Measurements from ENCODE around the gene SLC10A7. TPM values are rescaled to one million over a fixed set of nuclear protein-coding genes. Genes with fewer than 3 reads are reported as not detected.

Gene SLC10A7
- total and polyA plus RNA-seq, 10 of the 15 experiments (the other 5 are each of a cell fraction or from before 2014, with no cell fraction given): 4.6 to 23.7 (median 15.6) TPM

DNA sequence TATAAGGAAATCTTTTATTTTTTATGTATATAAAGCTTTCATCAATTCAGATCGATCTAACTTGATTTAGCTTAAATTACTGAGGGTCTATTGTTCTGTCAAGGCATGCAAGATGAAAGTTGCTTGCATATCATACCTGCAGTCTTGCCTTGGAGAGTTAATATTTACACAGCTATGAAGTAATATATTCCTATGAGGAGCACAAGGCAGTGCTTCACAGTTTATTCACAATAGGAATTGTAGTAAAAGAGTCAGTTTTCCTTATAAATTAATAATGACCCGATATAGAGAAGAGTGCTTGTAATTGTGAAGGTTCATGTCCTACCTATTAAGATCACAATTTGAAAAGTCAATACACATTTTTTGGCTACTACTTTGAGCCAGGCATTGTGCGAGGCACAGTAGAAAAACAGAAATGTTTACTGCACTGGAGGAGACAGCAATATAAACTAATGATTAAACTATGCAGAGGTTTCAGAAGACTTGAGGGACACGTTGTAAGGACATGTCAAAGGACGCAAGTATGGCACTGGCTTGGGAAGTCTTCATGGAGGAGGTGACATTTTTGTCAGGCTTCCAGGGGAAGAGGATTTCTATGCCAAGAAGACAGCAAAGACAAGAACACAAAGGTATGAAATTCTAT lies 268.6 kb downstream of the SLC10A7 start:
- Histone ChIP-seq H3K4me1 (ENCODE audit: control insufficient read depth, insufficient read depth, low read length) (no peaks in the 10 kb centered on the region), H3K36me3 (ENCODE audit: control insufficient read depth in 2 of 2, insufficient read depth in 2 of 2, low read length in 1 of 2) (0 out of 4 replicates have a peak, but pooled peaks cover 0 to 2% of the 10 kb centered on the region in 2 experiments), H2AFZ (ENCODE audit: control insufficient read depth, low read depth, low read length) (no peak overlapping the region), H3K27ac (ENCODE audit: control insufficient read depth, insufficient read depth) (no peak overlapping the region), H3K4me3 (no peak overlapping the region), H3K9ac (ENCODE audit: control insufficient read depth, insufficient read depth, low read length) (no peak overlapping the region), H3K79me2 (ENCODE audit: control insufficient read depth, insufficient read depth, low read length) (no peaks in the 10 kb centered on the region), H3K27me3 (replicated peaks in 1 of 2; ENCODE audit: control insufficient read depth in 2 of 2, insufficient read depth in 2 of 2, low read length in 1 of 2) (no peaks in the 10 kb centered on the region), H3K9me3 (replicated peaks; ENCODE audit: control insufficient read depth, insufficient read depth, low read length) (no peaks in the 10 kb centered on the region), H4K20me1 (ENCODE audit: control insufficient read depth, insufficient read depth) (no peaks in the 10 kb centered on the region), H3K4me2 (ENCODE audit: control insufficient read depth, insufficient read depth) (no peak overlapping the region)
- intact Hi-C loops (cut with micrococcal nuclease; ENCODE audit: unreplicated experiment) (no loop called here), in situ Hi-C loops (cut with MboI) (no loop called here)
- SMC1A ChIA-PET (ENCODE audit: uncharacterized antibody, unreplicated experiment): interaction anchor here (1.0 to 3.3 kb wide), 5 partner anchors 9 to 77 kb away, joined by 4 to 11 read pairs (median 4); no protein-coding TSS in a partner anchor
- no peak for TF ChIP-seq STAT3 (IDR thresholded peaks at IDR 0.05; ENCODE audit: low read depth, low read length)
- TF ChIP-seq HDAC2 (IDR thresholded peaks at IDR 0.05): no peak
- TF ChIP-seq RCOR1 (conservative IDR thresholded peaks at IDR 0.05; ENCODE audit: low read depth, low read length): no peak
- no peak for TF ChIP-seq SMAD5 (IDR thresholded peaks at IDR 0.05; ENCODE audit: low read depth)
- TF ChIP-seq ESRRA (IDR thresholded peaks at IDR 0.05; ENCODE audit: low read length): no peak
- no peak for TF ChIP-seq STAT1 (conservative IDR thresholded peaks at IDR 0.05)
- TF ChIP-seq ETV6 (conservative IDR thresholded peaks at IDR 0.05 in 1 of 2, IDR thresholded peaks at IDR 0.05 in 1 of 2; ENCODE audit: borderline replicate concordance in 1 of 2, low read depth in 1 of 2): no peak
- BruUV-seq (replicated peaks): no TSS peak
- DNase-seq (ENCODE audit: low read depth, low spot score) (no peak), FAIRE-seq (no peak), ATAC-seq (no peak)
- POLR2A ChIA-PET: no interaction called here
- RAD21 ChIA-PET (ENCODE audit: unreplicated experiment): no interaction called here
- CTCF ChIA-PET: interaction anchor here (0.6 to 3.1 kb wide), 3 partner anchors 10 to 85 kb away, joined by 3 to 9 read pairs (median 5); no protein-coding TSS in a partner anchor
- WGBS (ENCODE audit: insufficient coverage, insufficient replicate concordance, low lambda C conversion rate, missing lambda C conversion rate): 74% methylated on average over 5 of the region's 5 CpGs
